Thoracic aorta (tissue), 2 donors: Measurements from ENCODE around the gene CPSF7. TPM values are rescaled to one million over a fixed set of nuclear protein-coding genes. Genes with fewer than 3 reads are reported as not detected.
A peak's percentile ranks its signal among the peaks of the same experiment; 100 is the strongest.

Experiments used
- ATAC-seq: fragments of 150-250 bp; one replicate; pipeline ENCODE4 v1.8.0; 2017; ENCODE audit warnings: low read depth; ENCODE audit not compliant: insufficient number of reproducible peaks, low FRiP score
- DNase-seq: peaks from one replicate; pipeline ENCODE4 v3.0.0-alpha.2; 2020; ENCODE audit warnings: low spot score
- H3K27ac ChIP-seq, 2 donors: fragments of 200-600 bp; sonication (generic); 1 replicate in 1 of 2; 2 replicates in 1 of 2; pipeline ENCODE4 v1.5.1; 2016; ENCODE audit warnings: mild to moderate bottlenecking in 2 of 2, moderate library complexity in 2 of 2
- H3K27me3 ChIP-seq: fragments of 200-600 bp; sonication (generic); replicated peaks from 2 replicates; pipeline ENCODE4 v1.6.0; 2016; ENCODE audit warnings: mild to moderate bottlenecking; ENCODE audit not compliant: insufficient read depth
- H3K36me3 ChIP-seq: fragments of 200-600 bp; sonication (generic); one replicate; pipeline ENCODE4 v1.5.1; 2016
- H3K4me1 ChIP-seq, 2 donors: fragments of 200-600 bp; sonication (generic); 1 replicate in 1 of 2; 2 replicates in 1 of 2; pipeline versions ENCODE4 v1.5.1 to v1.6.0; 2016; ENCODE audit warnings: low read depth in 2 of 2, mild to moderate bottlenecking in 1 of 2; ENCODE audit not compliant: control insufficient read depth in 1 of 2
- H3K4me3 ChIP-seq: fragments of 200-600 bp; sonication (generic); 2 replicates; pipeline ENCODE4 v1.5.1; 2016; ENCODE audit warnings: mild to moderate bottlenecking
- H3K9me3 ChIP-seq: fragments of 200-600 bp; sonication (generic); 2 replicates; pipeline ENCODE4 v1.5.1; 2016
- CTCF ChIP-seq: fragments of 200-600 bp; sonication (generic); IDR thresholded peaks from one replicate; pipeline ENCODE4 v1.5.1; 2019; ENCODE audit warnings: antibody characterized with exemption
- total RNA-seq, 2 donors: library from RNA; depleted of rRNA; stranded (reverse); fragments of >200 nt; gene quantifications; one replicate each; pipeline versions ENCODE4 v1.1.0 to v1.2.3, GENCODE V29; 2016

CPSF7 gene
- total RNA-seq = 10 to 100 TPM; 54.3 to 69.7 TPM

GRCh38 chr11:61429691-61430582, at the start of gene CPSF7, which contains the start of gene SDHAF2:
CPSF7 (minus strand) TSS chr11:61429975; CDS start chr11:61429235, 740 bp downstream.
SDHAF2 (plus strand) TSS chr11:61430124; CDS start chr11:61430147, 23 bp downstream.
- H3K27ac ChIP-seq = peak within 1 kb of the TSS; percentile 97
- peak; percentile 86 for DNase-seq
- H3K4me1 ChIP-seq = peaks cover 12 to 30% of the 10 kb centered on the region in 2 donors
- TF ChIP-seq CTCF = no peak
- H3K9me3 ChIP-seq = no peaks in the 10 kb centered on the region
- peaks cover 12% of the 10 kb centered on the region for H3K36me3 ChIP-seq
- peak; percentile 98 for ATAC-seq
- no peaks in the 10 kb centered on the region for H3K27me3 ChIP-seq
- peak within 1 kb of the TSS; percentile 98 for H3K4me3 ChIP-seq

- Histone ChIP-seq H3K4me1 (peaks cover 1 to 17% of the 10 kb centered on the region in 2 donors), H3K4me3 (no peak overlapping the region), H3K36me3 (no peaks in the 10 kb centered on the region), H3K27me3 (no peaks in the 10 kb centered on the region), H3K9me3 (no peaks in the 10 kb centered on the region), H3K27ac (no peak overlapping the region)
- TF ChIP-seq CTCF = peak; percentile 95
- ATAC-seq (no peak), DNase-seq (no peak)
Measured at GRCh38 chr11:61477727-61478148, 48.0 kb upstream of the CPSF7 start.

- Histone ChIP-seq H3K4me1 (peaks cover 5 to 23% of the 10 kb centered on the region in 2 donors), H3K36me3 (no peaks in the 10 kb centered on the region), H3K9me3 (no peaks in the 10 kb centered on the region), H3K27ac (no peak overlapping the region), H3K27me3 (no peaks in the 10 kb centered on the region), H3K4me3 (no peak overlapping the region)
- DNase-seq (no peak), ATAC-seq (no peak)
- no peak for TF ChIP-seq CTCF
Measured at GRCh38 chr11:61477126-61477525, 47.4 kb upstream of the CPSF7 start.

- no peak for DNase-seq
- no peaks in the 10 kb centered on the region for H3K36me3 ChIP-seq
- H3K4me3 ChIP-seq = no peak overlapping the region
- H3K27me3 ChIP-seq = no peaks in the 10 kb centered on the region
- no peak for TF ChIP-seq CTCF
- H3K9me3 ChIP-seq = no peaks in the 10 kb centered on the region
- no peak for ATAC-seq
- H3K27ac ChIP-seq = no peak overlapping the region
- H3K4me1 ChIP-seq = peaks cover 10 to 28% of the 10 kb centered on the region in 2 donors
Measured at GRCh38 chr11:61476371-61476770, 46.6 kb upstream of the CPSF7 start.

- Histone ChIP-seq H3K27ac (no peak overlapping the region), H3K4me3 (no peak overlapping the region), H3K27me3 (no peaks in the 10 kb centered on the region), H3K4me1 (peaks cover 10 to 28% of the 10 kb centered on the region in 2 donors), H3K9me3 (no peaks in the 10 kb centered on the region), H3K36me3 (no peaks in the 10 kb centered on the region)
- no peak for DNase-seq
- TF ChIP-seq CTCF = no peak
- no peak for ATAC-seq
Measured at GRCh38 chr11:61475433-61475832, 45.7 kb upstream of the CPSF7 start.
